Trophoblast cell (in vitro differentiated cells and primary cell): ENCODE results near the gene PTPRN.

Source experiments
- DNase-seq, 2 donors: peaks; one replicate each; pipeline ENCODE4 v3.0.0-alpha.2; 2016
- H2AFZ ChIP-seq: 2 replicates; pipeline ENCODE4 v1.6.1; 2013; ENCODE audit warnings: low read length, moderate library complexity, mild to moderate bottlenecking; ENCODE audit not compliant: insufficient read depth, poor library complexity
- H2AK5ac ChIP-seq: 2 replicates; pipeline ENCODE4 v1.6.1; 2013; ENCODE audit warnings: mild to moderate bottlenecking, low read length
- H2BK120ac ChIP-seq: 2 replicates; pipeline ENCODE4 v1.6.1; 2013; ENCODE audit warnings: low read length, mild to moderate bottlenecking, moderate library complexity; ENCODE audit not compliant: insufficient read depth, poor library complexity
- H2BK12ac ChIP-seq: 2 replicates; pipeline ENCODE4 v1.6.1; 2013; ENCODE audit warnings: mild to moderate bottlenecking, low read length, moderate library complexity
- H2BK5ac ChIP-seq: 2 replicates; pipeline ENCODE4 v1.6.1; 2013; ENCODE audit warnings: low read length, low read depth, moderate library complexity, mild to moderate bottlenecking; ENCODE audit not compliant: poor library complexity
- H3K14ac ChIP-seq: 2 replicates; pipeline ENCODE4 v1.6.1; 2013; ENCODE audit warnings: mild to moderate bottlenecking, low read length
- H3K18ac ChIP-seq: 2 replicates; pipeline ENCODE4 v1.6.1; 2013; ENCODE audit warnings: mild to moderate bottlenecking, low read length
- H3K23ac ChIP-seq: 2 replicates; pipeline ENCODE4 v1.6.1; 2013; ENCODE audit warnings: low read length
- H3K27ac ChIP-seq: 2 replicates; pipeline ENCODE4 v1.5.1; 2013; ENCODE audit warnings: low read depth, mild to moderate bottlenecking, inconsistent platforms, low read length, moderate library complexity
- H3K27me3 ChIP-seq: 2 replicates; pipeline ENCODE4 v1.6.1; 2013; ENCODE audit warnings: inconsistent platforms, mild to moderate bottlenecking, low read length, moderate library complexity; ENCODE audit not compliant: insufficient read depth
- H3K36me3 ChIP-seq, 2 experiments: 1 replicate in 1 of 2; 2 replicates in 1 of 2; pipeline ENCODE4 v1.6.1; 2013; ENCODE audit warnings: low read length in 2 of 2, mild to moderate bottlenecking in 2 of 2, moderate library complexity in 1 of 2; ENCODE audit not compliant: insufficient read depth in 2 of 2, control insufficient read depth in 1 of 2
- H3K4ac ChIP-seq: 2 replicates; pipeline ENCODE4 v1.6.1; 2013; ENCODE audit warnings: low read depth, mild to moderate bottlenecking, low read length, moderate library complexity
- H3K4me1 ChIP-seq, 2 experiments: 1 replicate in 1 of 2; 2 replicates in 1 of 2; pipeline ENCODE4 v1.6.1; 2013; ENCODE audit warnings: low read length in 2 of 2, mild to moderate bottlenecking in 2 of 2, moderate library complexity in 1 of 2; ENCODE audit not compliant: insufficient read depth in 2 of 2, control insufficient read depth in 1 of 2
- H3K4me2 ChIP-seq: 2 replicates; pipeline ENCODE4 v1.6.1; 2013; ENCODE audit warnings: inconsistent platforms, mild to moderate bottlenecking, low read length, moderate library complexity
- H3K4me3 ChIP-seq: 2 replicates; pipeline ENCODE4 v1.5.1; 2013; ENCODE audit warnings: mild to moderate bottlenecking, low read depth, low read length, inconsistent platforms
- H3K79me1 ChIP-seq: one replicate; pipeline ENCODE4 v1.6.1; 2013; ENCODE audit warnings: low read length
- H3K79me2 ChIP-seq: 2 replicates; pipeline ENCODE4 v1.6.1; 2013; ENCODE audit warnings: low read length, mild to moderate bottlenecking; ENCODE audit not compliant: control insufficient read depth, insufficient read depth, poor library complexity
- H3K9ac ChIP-seq: 2 replicates; pipeline ENCODE4 v1.6.1; 2013; ENCODE audit warnings: mild to moderate bottlenecking, low read length
- H3K9me3 ChIP-seq: 2 replicates; pipeline ENCODE4 v1.6.1; 2013; ENCODE audit warnings: low read depth, mild to moderate bottlenecking, control low read depth, inconsistent platforms, low read length; ENCODE audit not compliant: insufficient read depth
- H4K12ac ChIP-seq: 2 replicates; pipeline ENCODE4 v1.6.1; 2013; ENCODE audit warnings: low read depth, mild to moderate bottlenecking, low read length, moderate library complexity
- H4K8ac ChIP-seq: 2 replicates; pipeline ENCODE4 v1.6.1; 2013; ENCODE audit warnings: low read depth, mild to moderate bottlenecking, low read length, moderate library complexity
- H4K91ac ChIP-seq: one replicate; pipeline ENCODE4 v1.6.1; 2013; ENCODE audit warnings: low read depth, mild to moderate bottlenecking, low read length, moderate library complexity
- WGBS: extraction: QIAGEN DNeasy Blood & Tissue Kit; methylation state at CpG from one replicate; pipeline ENCODE4 v1.1.7; 2013; ENCODE audit warnings: missing lambda C conversion rate; ENCODE audit not compliant: insufficient read length, insufficient coverage; ENCODE audit errors: extremely low coverage; 5-methylcytosine and 5-hydroxymethylcytosine counted together

Gene PTPRN

DNA sequence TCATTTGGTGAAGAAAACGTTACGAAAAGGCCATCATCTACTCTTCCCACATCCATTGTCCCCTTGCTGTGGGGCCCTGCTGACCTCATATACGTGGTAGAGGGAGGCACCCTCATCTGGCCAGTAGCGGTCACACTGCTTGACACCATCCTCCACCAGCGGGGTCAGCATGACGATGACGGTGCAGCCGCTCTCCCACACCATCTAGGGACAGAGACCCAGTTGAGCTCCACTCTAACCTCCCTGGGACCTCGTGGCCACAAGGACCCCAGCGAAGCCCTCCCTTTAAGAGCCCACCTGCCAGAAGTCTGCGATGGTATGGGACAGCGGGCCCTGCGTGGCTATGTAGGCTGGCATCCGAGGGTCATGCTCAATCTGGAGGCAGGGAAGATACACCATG is 13.1 kb downstream of the PTPRN start:
- H4K8ac ChIP-seq = no peak overlapping the region
- H3K4me2 ChIP-seq = no peak overlapping the region
- no peak overlapping the region for H3K14ac ChIP-seq
- no peak overlapping the region for H4K91ac ChIP-seq
- H3K36me3 ChIP-seq = no peaks in the 10 kb centered on the region
- no peaks in the 10 kb centered on the region for H3K9me3 ChIP-seq
- H2BK120ac ChIP-seq = no peak overlapping the region
- no CpG with 5 or more reads among the region's 14 CpGs for WGBS
- no peak overlapping the region for H3K9ac ChIP-seq
- no peak overlapping the region for H3K18ac ChIP-seq
- peaks cover 4% of the 10 kb centered on the region for H3K79me1 ChIP-seq
- no peak overlapping the region for H3K27ac ChIP-seq
- no peak overlapping the region for H2BK12ac ChIP-seq
- no peaks in the 10 kb centered on the region for H3K27me3 ChIP-seq
- no peak overlapping the region for H3K23ac ChIP-seq
- no peak for DNase-seq
- no peak overlapping the region for H3K4ac ChIP-seq
- H3K4me1 ChIP-seq = peaks cover 4% of the 10 kb centered on the region in 2 experiments
- no peak overlapping the region for H2AK5ac ChIP-seq
- no peak overlapping the region for H2BK5ac ChIP-seq
- H2AFZ ChIP-seq = no peak overlapping the region
- H3K4me3 ChIP-seq = no peak overlapping the region
- H4K12ac ChIP-seq = no peak overlapping the region
- H3K79me2 ChIP-seq = no peaks in the 10 kb centered on the region

DNA sequence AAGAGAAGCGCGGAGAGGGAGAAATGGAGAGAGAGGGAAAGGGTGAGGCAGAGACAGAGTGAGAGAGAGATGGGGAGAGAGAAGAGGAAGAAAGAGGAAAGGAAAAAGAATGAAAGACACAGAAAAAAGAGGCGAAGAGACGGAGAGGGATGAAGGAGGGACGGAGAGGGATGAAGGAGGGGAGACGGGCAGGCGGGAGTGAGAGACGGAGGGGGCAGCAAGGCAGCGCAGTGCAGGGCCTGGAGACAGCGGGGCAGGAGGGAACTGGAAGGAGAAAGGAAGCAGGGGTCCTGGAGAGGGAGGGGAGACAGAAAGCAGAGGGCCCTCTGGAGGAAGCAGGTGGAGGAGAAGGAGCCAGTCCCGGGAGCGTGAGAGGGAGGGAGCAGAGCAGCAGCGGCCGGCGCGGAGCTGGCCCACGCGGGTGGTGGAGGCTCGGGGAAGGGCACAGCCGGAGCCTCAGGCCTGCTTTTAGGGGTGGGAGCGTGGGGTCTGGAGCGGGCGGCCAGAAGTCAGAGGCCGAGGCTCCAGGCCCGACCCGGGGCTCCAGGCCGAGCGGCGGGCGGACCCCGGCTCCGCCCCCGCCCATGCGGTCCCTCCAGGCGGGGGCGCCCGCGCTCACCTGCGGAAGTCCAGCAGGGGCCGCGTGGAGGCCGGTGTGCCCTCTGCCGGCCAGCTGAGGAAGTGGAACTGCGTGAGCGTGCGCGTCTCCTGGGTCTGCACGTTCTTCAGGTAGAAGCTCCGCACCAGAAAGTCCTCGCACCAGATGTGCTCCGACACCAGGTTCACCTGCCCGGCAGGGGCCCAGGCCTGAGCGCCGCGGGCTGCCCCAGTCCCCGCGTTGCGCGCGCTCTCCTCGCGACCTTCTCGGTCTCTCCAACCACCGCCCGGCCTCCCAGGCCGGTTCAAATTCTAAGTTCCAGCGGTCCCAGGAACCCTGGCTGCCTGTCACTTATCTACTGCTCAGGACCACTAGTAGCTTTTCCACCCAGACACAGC is 14.5 kb downstream of the PTPRN start:
- no peak overlapping the region for H3K27ac ChIP-seq
- H3K9ac ChIP-seq = peak overlapping the region; percentile 77
- peak overlapping the region; percentile 47 for H4K91ac ChIP-seq
- no peaks in the 10 kb centered on the region for H3K27me3 ChIP-seq
- H4K12ac ChIP-seq = peak overlapping the region; percentile 83
- peak overlapping the region; percentile 74 for H3K4me3 ChIP-seq
- no peak overlapping the region for H3K23ac ChIP-seq
- peak overlapping the region; percentile 75 for H2AFZ ChIP-seq
- H2BK120ac ChIP-seq = peak overlapping the region; percentile 61
- peak overlapping the region; percentile 81 for H3K4me2 ChIP-seq
- WGBS = 100% methylated on average over 2 of the region's 67 CpGs
- peak overlapping the region; percentile 62 for H3K14ac ChIP-seq
- no peak overlapping the region for H2AK5ac ChIP-seq
- peaks cover 4% of the 10 kb centered on the region for H3K79me1 ChIP-seq
- peak; percentile 91 to 96 for DNase-seq
- peak overlapping the region; percentile 88 for H4K8ac ChIP-seq
- H3K4me1 ChIP-seq = peaks cover 4% of the 10 kb centered on the region in 2 experiments
- H2BK12ac ChIP-seq = no peak overlapping the region
- H3K36me3 ChIP-seq = no peaks in the 10 kb centered on the region
- H3K79me2 ChIP-seq = no peaks in the 10 kb centered on the region
- H3K4ac ChIP-seq = no peak overlapping the region
- H3K9me3 ChIP-seq = no peaks in the 10 kb centered on the region
- H2BK5ac ChIP-seq = peak overlapping the region; percentile 42
- peak overlapping the region; percentile 18 for H3K18ac ChIP-seq

GRCh38 chr2:219293736-219294231 is 15.4 kb downstream of the PTPRN start:
- Histone ChIP-seq H4K91ac (no peak overlapping the region), H3K79me1 (peaks cover 4% of the 10 kb centered on the region), H3K9ac (no peak overlapping the region), H3K18ac (no peak overlapping the region), H3K4me2 (no peak overlapping the region), H2AK5ac (no peak overlapping the region), H3K79me2 (no peaks in the 10 kb centered on the region), H2BK120ac (no peak overlapping the region), H3K36me3 (no peaks in the 10 kb centered on the region), H2AFZ (no peak overlapping the region), H3K14ac (no peak overlapping the region), H3K4me3 (no peak overlapping the region), H4K8ac (no peak overlapping the region), H3K27me3 (no peaks in the 10 kb centered on the region), H3K23ac (no peak overlapping the region), H2BK12ac (no peak overlapping the region), H4K12ac (no peak overlapping the region), H3K27ac (no peak overlapping the region), H3K4me1 (peaks cover 4% of the 10 kb centered on the region in 2 experiments), H2BK5ac (no peak overlapping the region), H3K4ac (no peak overlapping the region), H3K9me3 (no peaks in the 10 kb centered on the region)
- no CpG with 5 or more reads among the region's 5 CpGs for WGBS
- DNase-seq = no peak

- no peak overlapping the region for H3K4ac ChIP-seq
- H3K36me3 ChIP-seq = no peaks in the 10 kb centered on the region
- H4K91ac ChIP-seq = no peak overlapping the region
- H2AFZ ChIP-seq = no peak overlapping the region
- H3K27me3 ChIP-seq = no peaks in the 10 kb centered on the region
- no peak overlapping the region for H3K18ac ChIP-seq
- H3K79me1 ChIP-seq = peaks cover 7% of the 10 kb centered on the region
- H2BK5ac ChIP-seq = no peak overlapping the region
- no peak overlapping the region for H2BK120ac ChIP-seq
- H3K9me3 ChIP-seq = no peaks in the 10 kb centered on the region
- H2BK12ac ChIP-seq = no peak overlapping the region
- peaks cover 7 to 11% of the 10 kb centered on the region in 2 experiments for H3K4me1 ChIP-seq
- DNase-seq = no peak
- H3K23ac ChIP-seq = no peak overlapping the region
- no peak overlapping the region for H3K14ac ChIP-seq
- no peak overlapping the region for H2AK5ac ChIP-seq
- H3K79me2 ChIP-seq = no peaks in the 10 kb centered on the region
- no peak overlapping the region for H3K27ac ChIP-seq
- no peak overlapping the region for H4K8ac ChIP-seq
- no peak overlapping the region for H3K9ac ChIP-seq
- H3K4me2 ChIP-seq = no peak overlapping the region
- no CpG with 5 or more reads among the region's 9 CpGs for WGBS
- no peak overlapping the region for H3K4me3 ChIP-seq
- H4K12ac ChIP-seq = no peak overlapping the region
These were observed 16.6 kb downstream of the PTPRN start for GRCh38 chr2:219292616-219293015.
